ENCODE data around the gene PKP1. TPM values are rescaled to one million over a fixed set of nuclear protein-coding genes. Genes with fewer than 3 reads are reported as not detected.

Gene PKP1
- total RNA-seq, 8 experiments from 2014 or later: 0.21 to 1.8 (median 0.51) TPM; not detected in 2

DNA sequence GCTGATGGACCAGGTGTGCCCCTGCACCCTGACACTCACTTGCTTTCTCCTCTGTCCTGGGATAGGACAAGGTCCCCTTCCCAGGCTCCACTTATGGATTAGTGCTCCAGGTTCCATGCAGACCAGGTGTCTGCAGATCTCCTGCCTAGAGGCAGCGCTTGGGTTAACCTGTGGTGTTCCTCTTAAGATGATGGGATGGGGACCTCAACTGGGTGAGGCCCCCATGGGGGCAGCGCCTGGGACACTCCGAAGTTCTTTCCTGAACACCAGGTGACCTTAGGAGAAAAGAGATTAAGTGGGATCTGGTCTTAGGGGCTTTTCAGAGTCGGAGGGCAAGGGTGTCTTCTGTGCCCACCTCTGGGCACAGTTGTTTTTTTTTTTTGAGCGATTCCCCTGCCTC, 72.9 kb downstream of the PKP1 start:
- H3K27ac ChIP-seq: no peak overlapping the region

DNA sequence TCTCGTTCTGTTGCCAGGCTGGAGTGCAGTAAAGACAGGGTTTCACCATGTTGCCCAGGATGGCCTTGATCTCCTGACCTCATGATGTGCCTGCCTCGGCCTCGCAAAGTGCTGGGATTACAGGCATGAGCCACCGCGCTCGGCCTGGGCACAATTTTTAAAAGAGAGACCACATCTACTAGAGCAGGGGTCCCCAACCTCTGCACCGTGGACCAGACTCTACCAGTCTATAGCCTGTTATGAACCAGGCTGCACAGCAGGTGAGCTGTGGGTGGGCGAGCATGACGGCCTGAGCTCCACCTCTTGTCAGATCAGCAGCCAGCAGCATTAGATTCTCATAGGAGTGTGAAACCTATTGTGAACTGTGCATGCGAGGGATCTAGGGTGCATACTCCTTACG, 73.4 kb downstream of the PKP1 start:
- no peak overlapping the region for H3K27ac ChIP-seq
- in situ Hi-C loops (cut with MboI; ENCODE audit: low pct_unique_long_range_greater_than_20kb in 2 of 9, low sequenced_read_pairs in 9 of 9, unreplicated experiment in 9 of 9): loop anchor here in 5 of 9 experiments (10.0 to 25.0 kb wide), 2 partner anchors 92 to 94 kb away; no protein-coding TSS in a partner anchor

More for the DNA sequence above, 72.9 kb downstream of the PKP1 start:
- no peak for ATAC-seq (replicated peaks in 6 of 8)
- H3K4me3 ChIP-seq: no peak overlapping the region
- 40 to 100% (median 80%) methylated on average over 1 to 4 of the region's 5 CpGs; no CpG with 5 or more reads in 3 of the 10 experiments for WGBS, 10 experiments
- in situ Hi-C loops (cut with MboI; ENCODE audit: low pct_unique_long_range_greater_than_20kb in 2 of 9, low sequenced_read_pairs in 9 of 9, unreplicated experiment in 9 of 9): loop anchor here in 5 of 9 experiments (10.0 to 25.0 kb wide), 2 partner anchors 91 to 94 kb away; no protein-coding TSS in a partner anchor
- H3K4me1 ChIP-seq (replicated peaks in 1 of 2): peaks cover 0 to 12% of the 10 kb centered on the region in 2 donors

DNA sequence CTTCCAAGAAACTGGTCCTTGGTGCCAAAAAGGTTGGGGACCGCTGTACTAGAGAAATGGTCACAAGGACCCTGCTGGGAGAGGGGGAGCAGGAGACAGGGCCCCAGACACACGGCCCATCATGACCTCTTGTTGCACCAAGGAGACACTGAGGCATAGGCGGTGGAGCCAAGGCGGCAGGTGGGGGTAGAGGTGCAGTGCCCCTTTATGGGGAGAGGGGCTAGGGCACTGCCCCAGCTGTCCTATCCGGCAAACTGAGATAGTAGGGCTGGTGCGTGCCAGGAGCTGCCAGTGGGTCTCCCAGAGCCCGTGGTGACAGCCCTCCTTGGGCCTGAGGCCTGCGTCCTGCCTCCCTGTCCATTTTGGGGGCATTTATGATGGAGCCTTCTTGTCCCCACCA, 73.9 kb downstream of the PKP1 start:
- H3K4me3 ChIP-seq: no peak overlapping the region
- peaks cover 0 to 12% of the 10 kb centered on the region in 2 donors for H3K4me1 ChIP-seq (replicated peaks in 1 of 2)
- ATAC-seq (replicated peaks in 6 of 8): no peak
- in situ Hi-C loops (cut with MboI; ENCODE audit: low pct_unique_long_range_greater_than_20kb in 2 of 9, low sequenced_read_pairs in 9 of 9, unreplicated experiment in 9 of 9): loop anchor here in 5 of 9 experiments (10.0 to 25.0 kb wide), 2 partner anchors 92 to 95 kb away; no protein-coding TSS in a partner anchor
- 90 to 100% (median 100%) methylated on average over 1 to 5 of the region's 8 CpGs; no CpG with 5 or more reads in 7 of the 10 experiments for WGBS, 10 experiments
- H3K27ac ChIP-seq: no peak overlapping the region

More for the DNA sequence above, 73.4 kb downstream of the PKP1 start:
- ATAC-seq (replicated peaks in 6 of 8): no peak
- Histone ChIP-seq H3K4me1 (replicated peaks in 1 of 2) (peaks cover 0 to 12% of the 10 kb centered on the region in 2 donors), H3K4me3 (no peak overlapping the region)
- 63 to 88% (median 82%) methylated on average over 2 to 11 of the region's 11 CpGs; no CpG with 5 or more reads in 6 of the 10 experiments for WGBS, 10 experiments

DNA sequence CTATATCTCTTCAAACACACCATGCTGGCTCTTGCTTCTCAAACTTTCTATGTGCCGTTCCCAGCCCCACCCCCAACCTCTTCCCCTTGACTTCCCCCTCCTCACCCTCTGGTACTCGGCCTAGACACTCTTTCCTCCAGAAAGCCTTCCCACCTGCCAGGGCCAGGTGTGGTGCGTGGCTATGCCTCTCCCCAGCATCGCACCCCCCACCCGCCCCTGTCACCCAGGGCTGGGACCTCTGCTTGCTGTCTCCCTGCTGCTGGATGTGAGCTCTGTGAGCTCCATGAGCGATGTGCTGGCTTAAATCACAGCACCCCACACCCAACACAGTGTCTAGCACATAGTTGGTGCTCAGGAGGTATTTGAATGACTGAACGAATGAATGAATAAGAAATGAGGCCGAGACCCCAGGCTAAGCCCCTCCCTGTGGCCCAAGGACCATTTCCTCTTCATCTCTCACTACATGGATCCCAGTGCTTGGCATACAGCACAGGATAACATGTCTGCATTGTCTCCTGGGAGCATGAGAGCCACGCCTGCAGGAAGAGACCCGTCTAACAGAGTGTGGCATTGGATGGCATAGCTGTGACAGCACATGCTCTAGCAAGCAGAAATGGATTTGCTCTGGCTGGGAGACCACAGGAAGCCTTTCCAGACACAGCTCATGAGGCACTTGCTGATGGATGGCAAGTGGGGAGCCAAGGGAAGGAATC, 74.5 kb downstream of the PKP1 start:
- 20 to 80% (median 63%) methylated on average over 1 to 7 of the region's 10 CpGs; no CpG with 5 or more reads in 4 of the 10 experiments for WGBS, 10 experiments
- Histone ChIP-seq H3K27ac (no peak overlapping the region), H3K4me1 (replicated peaks in 1 of 2) (peaks cover 0 to 12% of the 10 kb centered on the region in 2 donors), H3K4me3 (no peak overlapping the region)
- ATAC-seq (replicated peaks in 6 of 8): no peak
- in situ Hi-C loops (cut with MboI; ENCODE audit: low pct_unique_long_range_greater_than_20kb in 2 of 9, low sequenced_read_pairs in 9 of 9, unreplicated experiment in 9 of 9): loop anchor here in 5 of 9 experiments (10.0 to 25.0 kb wide), 2 partner anchors 93 to 95 kb away; no protein-coding TSS in a partner anchor

DNA sequence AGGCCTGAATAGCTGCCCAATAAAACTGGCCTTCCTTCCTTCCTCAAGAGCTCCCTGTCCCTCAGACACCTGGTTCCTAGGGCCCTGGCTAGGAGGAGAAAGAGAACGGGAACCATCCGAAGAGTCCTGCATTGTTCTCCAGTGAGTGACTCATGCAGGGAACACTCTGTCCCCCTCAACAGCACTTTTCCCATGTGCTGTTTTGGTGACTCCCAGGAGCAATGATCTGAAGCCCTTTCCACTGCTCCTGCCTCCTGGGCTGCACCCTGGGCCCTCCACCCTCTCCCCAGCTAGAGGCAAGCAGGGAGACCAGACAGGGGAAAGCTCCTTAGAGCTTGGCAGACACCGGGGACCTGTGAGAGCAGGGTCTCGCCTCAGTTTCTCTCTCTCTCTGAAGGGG, 75.3 kb downstream of the PKP1 start:
- Histone ChIP-seq H3K4me3 (no peak overlapping the region), H3K4me1 (replicated peaks in 1 of 2) (peaks cover 0 to 12% of the 10 kb centered on the region in 2 donors), H3K27ac (no peak overlapping the region)
- WGBS, 10 experiments: 20 to 78% (median 57%) methylated on average over 1 to 4 of the region's 4 CpGs; no CpG with 5 or more reads in 4 of the 10 experiments
- in situ Hi-C loops (cut with MboI; ENCODE audit: low pct_unique_long_range_greater_than_20kb in 2 of 9, low sequenced_read_pairs in 9 of 9, unreplicated experiment in 9 of 9): loop anchor here in 5 of 9 experiments (10.0 to 25.0 kb wide), 2 partner anchors 94 to 96 kb away; no protein-coding TSS in a partner anchor
- ATAC-seq (replicated peaks in 6 of 8): no peak

DNA sequence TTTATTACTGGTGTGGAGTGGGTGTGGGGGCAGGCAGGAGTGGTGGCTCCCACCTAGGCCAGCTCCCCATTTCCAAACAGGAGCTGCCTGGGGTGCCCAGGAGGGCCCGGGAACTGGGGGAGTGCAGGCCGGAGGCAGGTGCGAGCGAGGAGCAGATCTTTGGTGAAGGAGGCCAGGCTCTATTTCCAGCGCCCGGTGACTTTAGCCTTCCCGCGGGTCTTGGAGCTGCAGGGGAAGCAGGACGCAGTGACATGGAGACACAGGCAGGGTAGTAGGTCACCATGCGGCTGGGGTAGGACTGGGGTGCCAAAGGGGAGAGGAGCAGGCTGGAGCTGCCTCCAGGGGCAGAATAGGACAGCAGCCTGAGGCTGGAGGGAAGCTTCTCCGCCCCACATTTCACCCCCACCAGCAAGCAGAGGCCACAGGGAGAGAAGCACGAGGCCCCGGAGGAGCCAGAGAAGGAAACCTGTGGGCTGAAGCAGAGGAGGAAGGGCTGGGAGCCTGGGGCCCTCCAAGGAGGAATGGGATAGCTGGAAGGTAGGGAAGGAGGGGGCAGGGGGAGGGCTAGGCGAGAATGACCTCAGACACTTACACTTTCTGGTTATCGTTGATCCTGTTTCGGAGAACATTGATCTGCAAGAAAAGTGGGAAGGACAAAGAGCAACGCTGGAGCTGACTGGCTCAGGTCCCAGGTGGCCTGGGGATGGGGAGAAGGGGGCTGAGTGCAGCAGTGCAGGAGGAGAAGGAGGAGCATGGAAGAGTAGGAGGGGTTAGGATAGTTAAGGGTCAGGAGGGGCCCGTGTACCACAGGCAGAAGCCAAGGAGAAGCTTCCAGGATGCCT, 75.9 kb downstream of the PKP1 start:
- in situ Hi-C loops (cut with MboI; ENCODE audit: low pct_unique_long_range_greater_than_20kb in 2 of 9, low sequenced_read_pairs in 9 of 9, unreplicated experiment in 9 of 9): loop anchor here in 5 of 9 experiments (10.0 to 25.0 kb wide), 2 partner anchors 94 to 97 kb away; no protein-coding TSS in a partner anchor
- WGBS, 10 experiments: 0 to 100% (median 78%) methylated on average over 1 to 15 of the region's 18 CpGs; no CpG with 5 or more reads in 3 of the 10 experiments
- Histone ChIP-seq H3K4me1 (replicated peaks in 1 of 2) (peaks cover 0 to 12% of the 10 kb centered on the region in 2 donors), H3K4me3 (no peak overlapping the region), H3K27ac (no peak overlapping the region)
- peak in 3 of 8 experiments; percentile 50 to 64 (median 61) for ATAC-seq (replicated peaks in 6 of 8)

DNA sequence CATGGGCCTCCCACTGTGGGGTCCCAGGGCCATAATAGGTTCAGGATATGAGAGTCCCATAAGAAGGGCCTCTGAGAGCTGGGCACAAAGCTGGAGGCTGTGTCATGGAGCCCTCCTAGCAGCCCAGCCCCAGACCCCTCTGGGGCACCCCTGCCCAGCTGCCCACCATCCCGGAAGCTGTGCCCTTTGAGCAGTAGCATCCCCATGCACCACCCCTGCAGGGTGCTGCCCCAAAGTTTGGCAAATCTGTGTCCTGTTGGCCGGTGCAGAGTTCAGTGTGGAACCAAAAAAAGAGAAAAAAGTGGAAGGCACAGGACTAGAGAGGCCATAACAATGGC, 76.5 kb downstream of the PKP1 start:
- in situ Hi-C loops (cut with MboI; ENCODE audit: low pct_unique_long_range_greater_than_20kb in 2 of 9, low sequenced_read_pairs in 9 of 9, unreplicated experiment in 9 of 9): loop anchor here in 5 of 9 experiments (10.0 to 25.0 kb wide), 2 partner anchors 95 to 98 kb away; no protein-coding TSS in a partner anchor
- Histone ChIP-seq H3K4me1 (replicated peaks in 1 of 2) (peaks cover 0 to 12% of the 10 kb centered on the region in 2 donors), H3K27ac (no peak overlapping the region), H3K4me3 (no peak overlapping the region)
- 17 to 100% (median 76%) methylated on average over 1 to 2 of the region's 2 CpGs; no CpG with 5 or more reads in 4 of the 10 experiments for WGBS, 10 experiments
- ATAC-seq (replicated peaks in 6 of 8): no peak

DNA sequence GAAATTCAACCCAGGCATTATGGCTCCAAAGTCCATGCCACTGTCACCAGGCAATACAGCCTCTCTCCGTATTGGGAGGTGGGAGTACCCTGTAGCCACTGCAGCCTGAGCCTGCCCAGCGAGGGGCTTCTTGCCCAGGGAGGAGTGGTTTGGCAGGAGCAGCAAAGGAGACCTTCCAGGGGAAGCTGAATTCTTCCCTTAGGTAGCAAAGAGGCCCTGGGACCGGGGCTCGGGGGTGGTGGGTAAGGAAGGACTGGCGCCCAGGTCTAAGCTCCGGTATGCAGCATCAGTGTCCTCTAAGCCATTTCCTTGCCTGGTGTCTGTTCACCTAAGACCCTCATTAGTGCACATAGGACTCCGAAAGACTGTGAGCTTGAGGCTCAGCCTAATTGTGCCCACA, 77.2 kb downstream of the PKP1 start:
- no peak for ATAC-seq (replicated peaks in 6 of 8)
- Histone ChIP-seq H3K27ac (no peak overlapping the region), H3K4me3 (no peak overlapping the region), H3K4me1 (replicated peaks in 1 of 2) (peaks cover 0 to 12% of the 10 kb centered on the region in 2 donors)
- in situ Hi-C loops (cut with MboI; ENCODE audit: low pct_unique_long_range_greater_than_20kb in 2 of 9, low sequenced_read_pairs in 9 of 9, unreplicated experiment in 9 of 9): loop anchor here in 4 of 9 experiments (25.0 kb wide), 1 partner anchor 98 kb away; no protein-coding TSS in a partner anchor
- WGBS, 10 experiments: 40 to 100% (median 73%) methylated on average over 1 to 2 of the region's 7 CpGs; no CpG with 5 or more reads in 4 of the 10 experiments

DNA sequence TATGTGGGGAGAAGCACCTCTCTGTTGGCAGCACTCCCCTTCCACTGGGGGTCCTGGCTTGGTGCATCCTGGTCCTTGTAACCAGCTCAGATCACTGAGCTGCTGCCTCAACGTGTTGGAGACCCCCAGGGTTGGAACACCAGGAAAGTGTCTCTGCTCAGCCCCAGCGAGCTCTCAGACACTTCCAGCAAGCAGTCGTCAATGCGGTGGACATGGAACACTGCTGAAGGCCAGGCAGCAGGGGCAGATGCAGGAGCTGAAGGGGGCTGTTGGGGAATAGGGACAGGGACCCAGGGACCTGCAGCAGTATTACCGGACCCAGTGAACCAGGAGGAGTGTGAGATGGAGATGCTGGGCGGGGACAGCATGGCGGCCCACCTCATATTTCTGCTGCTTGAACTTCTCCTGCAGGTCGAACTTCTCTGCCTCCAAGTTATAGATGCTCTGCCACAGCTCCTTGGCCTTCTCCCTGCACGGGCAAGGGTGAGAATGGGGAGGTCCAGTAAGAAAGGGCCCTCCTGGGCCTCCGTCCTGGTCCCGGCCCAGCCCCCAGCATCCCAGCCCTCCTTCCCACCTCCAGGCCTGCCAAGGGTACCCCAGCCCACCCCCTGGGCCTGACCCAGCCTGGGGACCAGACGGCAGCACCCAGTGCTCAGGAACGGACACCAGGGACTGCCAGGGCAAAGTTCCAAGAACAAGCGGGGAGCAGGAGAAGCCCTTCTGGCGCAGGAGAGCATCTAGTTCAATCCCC, 77.8 kb downstream of the PKP1 start:
- in situ Hi-C loops (cut with MboI; ENCODE audit: low pct_unique_long_range_greater_than_20kb in 2 of 9, low sequenced_read_pairs in 9 of 9, unreplicated experiment in 9 of 9): loop anchor here in 4 of 9 experiments (25.0 kb wide), 1 partner anchor 99 kb away; no protein-coding TSS in a partner anchor
- ATAC-seq (replicated peaks in 6 of 8): no peak
- no peak overlapping the region for H3K4me3 ChIP-seq
- WGBS, 10 experiments: 0 to 82% (median 60%) methylated on average over 1 to 10 of the region's 15 CpGs; no CpG with 5 or more reads in 3 of the 10 experiments
- H3K27ac ChIP-seq: no peak overlapping the region
- peaks cover 0 to 12% of the 10 kb centered on the region in 2 donors for H3K4me1 ChIP-seq (replicated peaks in 1 of 2)

DNA sequence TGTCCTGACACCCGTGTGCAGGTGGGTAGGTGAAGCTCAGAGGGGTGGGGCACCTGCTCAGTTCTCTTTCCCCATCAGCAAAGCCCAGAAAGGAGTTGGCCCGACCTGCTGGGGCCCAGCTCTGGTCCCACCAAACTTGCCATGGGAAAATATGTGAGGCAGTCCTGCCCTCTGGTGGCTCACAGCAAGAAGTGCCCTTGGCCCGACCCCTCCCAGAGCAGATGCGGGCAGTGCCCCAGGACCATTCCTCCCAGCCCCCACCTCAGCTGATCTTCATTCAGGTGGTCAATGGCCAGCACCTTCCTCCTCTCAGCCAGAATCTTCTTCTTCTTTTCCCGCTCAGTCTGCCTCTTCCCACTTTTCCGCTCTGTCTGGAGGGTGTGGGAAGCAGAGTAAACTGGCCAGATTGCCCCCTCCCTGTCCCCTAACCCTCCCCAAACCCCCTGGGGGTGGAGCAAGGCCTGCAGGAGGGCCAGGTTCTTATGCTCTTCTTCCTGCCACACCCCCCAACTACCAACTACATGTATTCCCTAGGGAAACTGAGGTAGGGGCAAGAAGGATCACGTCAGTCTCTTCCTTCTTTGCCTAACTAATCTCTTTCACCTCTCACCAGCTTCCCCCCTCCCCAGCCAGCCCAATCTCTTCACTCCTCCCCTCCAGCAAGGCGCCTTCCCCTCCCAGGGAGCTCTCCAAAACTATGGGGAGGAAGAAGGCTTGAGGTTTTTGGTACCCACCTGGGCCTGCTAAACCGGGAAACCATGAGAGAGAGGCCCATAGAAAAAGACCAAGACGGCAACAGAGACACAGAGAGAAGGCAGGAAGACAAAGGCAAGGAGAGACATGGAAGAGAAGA, 78.6 kb downstream of the PKP1 start:
- Histone ChIP-seq H3K4me1 (replicated peaks in 1 of 2) (peaks cover 0 to 12% of the 10 kb centered on the region in 2 donors), H3K4me3 (no peak overlapping the region), H3K27ac (no peak overlapping the region)
- in situ Hi-C loops (cut with MboI; ENCODE audit: low pct_unique_long_range_greater_than_20kb in 2 of 9, low sequenced_read_pairs in 9 of 9, unreplicated experiment in 9 of 9): loop anchor here in 4 of 9 experiments (25.0 kb wide), 1 partner anchor 100 kb away; no protein-coding TSS in a partner anchor
- peak; percentile 63 to 94 (median 74) for ATAC-seq (replicated peaks in 6 of 8)
- 40 to 80% (median 73%) methylated on average over 1 to 4 of the region's 10 CpGs; no CpG with 5 or more reads in 5 of the 10 experiments for WGBS, 10 experiments

DNA sequence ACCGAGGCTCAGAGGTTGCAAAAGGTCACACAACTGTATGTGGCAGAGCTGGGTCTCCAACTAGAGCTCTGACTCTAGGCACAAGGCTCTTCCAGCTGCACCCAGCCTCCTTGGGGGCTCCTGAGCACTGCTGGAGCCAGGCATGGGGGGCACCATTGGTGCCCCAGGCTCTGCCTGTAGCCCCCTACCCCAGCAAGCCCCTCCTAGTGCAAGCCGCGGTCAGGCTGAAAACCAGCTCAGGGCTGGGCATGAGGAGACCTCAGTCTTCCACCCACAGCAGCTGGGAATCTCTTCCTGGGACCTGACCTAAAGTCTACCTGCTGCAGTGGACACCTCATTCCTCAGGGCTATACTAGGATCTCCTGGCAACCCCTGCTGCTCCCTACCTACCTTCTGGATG, 79.6 kb downstream of the PKP1 start:
- ATAC-seq (replicated peaks in 6 of 8): no peak
- 83 to 100% (median 100%) methylated on average over 1 to 3 of the region's 3 CpGs; no CpG with 5 or more reads in 5 of the 10 experiments for WGBS, 10 experiments

More for the DNA sequence above, 79.6 kb downstream of the PKP1 start:
- H3K4me3 ChIP-seq: no peak overlapping the region
- peaks cover 0 to 12% of the 10 kb centered on the region in 2 donors for H3K4me1 ChIP-seq (replicated peaks in 1 of 2)
- in situ Hi-C loops (cut with MboI; ENCODE audit: low pct_unique_long_range_greater_than_20kb in 2 of 9, low sequenced_read_pairs in 9 of 9, unreplicated experiment in 9 of 9): loop anchor here in 4 of 9 experiments (25.0 kb wide), 1 partner anchor 101 kb away; no protein-coding TSS in a partner anchor
- no peak overlapping the region for H3K27ac ChIP-seq
